ENCODE measurements around the gene KCNJ9. TPM values are rescaled to one million over a fixed set of nuclear protein-coding genes. Genes with fewer than 3 reads are reported as not detected.

Gene KCNJ9
- total and polyA plus RNA-seq, 2 of the 4 experiments (the other 2 are of a cell fraction), result not detected

DNA sequence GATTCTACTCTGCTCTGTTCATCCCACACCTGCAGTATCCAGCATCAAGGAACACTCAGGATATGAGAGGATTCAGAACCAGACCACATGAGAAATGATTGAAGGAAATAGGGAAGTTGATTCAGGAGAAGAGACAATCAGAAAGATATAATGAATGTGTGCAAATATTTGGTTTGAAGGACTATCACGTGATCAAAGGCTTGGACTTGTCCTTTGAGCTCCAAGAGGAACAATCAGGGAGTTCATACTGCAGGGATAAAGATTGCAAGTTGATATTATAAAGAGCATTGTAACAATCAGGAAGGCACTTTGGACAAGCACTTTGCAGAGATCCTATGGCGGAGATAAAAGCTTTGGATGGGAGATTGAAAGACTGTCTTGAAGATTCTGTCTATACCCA lies 35.7 kb upstream of the KCNJ9 start:
- H4K20me1 ChIP-seq (ENCODE audit: insufficient read depth, low read length), result no peaks in the 10 kb centered on the region
- H3K14ac ChIP-seq (replicated peaks; ENCODE audit: low read depth, low read length), result no peak overlapping the region
- no peaks in the 10 kb centered on the region for H3K9me3 ChIP-seq (ENCODE audit: control insufficient read depth, insufficient read depth, low read length)
- H3K27ac ChIP-seq (ENCODE audit: insufficient read depth, low read length), result no peak overlapping the region
- H3K56ac ChIP-seq (ENCODE audit: extremely low read depth, insufficient read depth, low read length), result no peak overlapping the region
- no peak overlapping the region for H3K18ac ChIP-seq (ENCODE audit: low read depth, low read length)
- no peak overlapping the region for H2BK120ac ChIP-seq (ENCODE audit: low read depth, low read length)
- no peak overlapping the region for H2AK9ac ChIP-seq (replicated peaks; ENCODE audit: low read depth, low read length, poor library complexity)
- TF ChIP-seq RFX5 (IDR thresholded peaks at IDR 0.05; ENCODE audit: low read depth, low read length), result no peak
- TF ChIP-seq NFE2L2 (IDR thresholded peaks at IDR 0.05; ENCODE audit: low read depth, low read length), result no peak
- TF ChIP-seq, protein P1, sequence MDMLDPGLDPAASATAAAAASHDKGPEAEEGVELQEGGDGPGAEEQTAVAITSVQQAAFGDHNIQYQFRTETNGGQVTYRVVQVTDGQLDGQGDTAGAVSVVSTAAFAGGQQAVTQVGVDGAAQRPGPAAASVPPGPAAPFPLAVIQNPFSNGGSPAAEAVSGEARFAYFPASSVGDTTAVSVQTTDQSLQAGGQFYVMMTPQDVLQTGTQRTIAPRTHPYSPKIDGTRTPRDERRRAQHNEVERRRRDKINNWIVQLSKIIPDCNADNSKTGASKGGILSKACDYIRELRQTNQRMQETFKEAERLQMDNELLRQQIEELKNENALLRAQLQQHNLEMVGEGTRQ (IDR thresholded peaks at IDR 0.05; ENCODE audit: low read depth, low read length), result no peak
- TF ChIP-seq ELK1 (IDR thresholded peaks at IDR 0.05; ENCODE audit: borderline replicate concordance, low read depth, low read length), result no peak
- no peak for TF ChIP-seq CEBPB (IDR thresholded peaks at IDR 0.05; ENCODE audit: low read depth, low read length)
- no peak for TF ChIP-seq MAFK (IDR thresholded peaks at IDR 0.05; ENCODE audit: low read depth, low read length)
- no peak for TF ChIP-seq MAZ (IDR thresholded peaks at IDR 0.05; ENCODE audit: borderline replicate concordance, low read depth, low read length)
- TF ChIP-seq FOS (IDR thresholded peaks at IDR 0.05; ENCODE audit: low read depth, low read length), result no peak
- no peak for TF ChIP-seq CHD1 (IDR thresholded peaks at IDR 0.05; ENCODE audit: low read depth, low read length)
- no peak for TF ChIP-seq MXI1 (IDR thresholded peaks at IDR 0.05; ENCODE audit: borderline replicate concordance, low read depth, low read length)
- no peak overlapping the region for H4K91ac ChIP-seq (ENCODE audit: insufficient read depth, low read depth, low read length)
- intact Hi-C loops (cut with micrococcal nuclease) (loop anchor here (2.0 kb wide), 1 partner anchor 33 kb away; no protein-coding TSS in a partner anchor), in situ Hi-C loops (cut with MboI; ENCODE audit: low sequenced_read_pairs) (no loop called here), dilution Hi-C loops (cut with HindIII; ENCODE audit: low sequenced_read_pairs, unreplicated experiment) (no loop called here)
- no peaks in the 10 kb centered on the region for H3K36me3 ChIP-seq (ENCODE audit: control insufficient read depth, insufficient read depth, low read length)
- H4K8ac ChIP-seq (ENCODE audit: low read depth in 2 of 2, low read length in 2 of 2), result no peak overlapping the region
- DNase-seq (no peak), ATAC-seq (ENCODE audit: low read depth) (no peak)
- no peak overlapping the region for H3K9ac ChIP-seq (ENCODE audit: low read depth, low read length)
- no peaks in the 10 kb centered on the region for H3K4me1 ChIP-seq (ENCODE audit: control insufficient read depth, insufficient read depth, low read length)
- no peak overlapping the region for H2BK20ac ChIP-seq (ENCODE audit: low read depth, low read length)
- no peak overlapping the region for H3K4me2 ChIP-seq (ENCODE audit: low read depth, low read length)
- H2BK15ac ChIP-seq (ENCODE audit: low read depth, low read length), result no peak overlapping the region
- no peak overlapping the region for H4K5ac ChIP-seq (ENCODE audit: low read depth, low read length)
- H3K23ac ChIP-seq (ENCODE audit: low read depth, low read length), result no peak overlapping the region
- POLR2A ChIA-PET (ENCODE audit: unreplicated experiment), result no interaction called here
- H3K4ac ChIP-seq (ENCODE audit: low read depth, low read length), result no peak overlapping the region
- CTCF ChIA-PET, result interaction anchor here (0.9 to 2.7 kb wide), 6 partner anchors 9 to 39 kb away, joined by 3 to 16 read pairs (median 6); partner anchors contain the start of gene PIGM
- no peak overlapping the region for H2AFZ ChIP-seq (replicated peaks; ENCODE audit: low read length, poor library complexity)
- no TSS peak for BruUV-seq (replicated peaks)
- peaks cover 34% of the 10 kb centered on the region for H3K27me3 ChIP-seq (ENCODE audit: control insufficient read depth, insufficient read depth, low read length)
- H3K4me3 ChIP-seq (ENCODE audit: insufficient read depth, low read depth, low read length), result no peak overlapping the region
- no peaks in the 10 kb centered on the region for H3K9me1 ChIP-seq (ENCODE audit: insufficient read depth, low read length)
- 14% methylated on average over 1 of the region's 2 CpGs; no CpG with 5 or more reads in 1 of the 2 experiments for WGBS, 2 experiments (ENCODE audit: extremely low coverage in 2 of 2, insufficient read length in 1 of 2)
- H2AK5ac ChIP-seq (ENCODE audit: low read depth, low read length), result no peak overlapping the region
- no peak overlapping the region for H2BK5ac ChIP-seq (ENCODE audit: low read depth, low read length, poor library complexity, severe bottlenecking)
- no peaks in the 10 kb centered on the region for H3K79me1 ChIP-seq (ENCODE audit: low read depth in 1 of 2, low read length in 2 of 2)

Measured in IMR-90 (cell line).